Stimulated activated naive CD8-positive, alpha-beta T cell treated with anti-CD3 and anti-CD28 coated beads, Interleukin-15, Interleukin-2, amounts not matched to agents 100 ng/mL and 50 ng/mL, for 24 hours (primary cell): ENCODE data around the gene HIF3A.
A peak's percentile ranks its signal among the peaks of the same experiment; 100 is the strongest.

Source experiments
- H3K27ac Mint-ChIP-seq: one replicate; pipeline ENCODE4 v1.8.0; 2021; ENCODE audit warnings: mild to moderate bottlenecking, mixed read lengths
- H3K27me3 Mint-ChIP-seq: one replicate; pipeline ENCODE4 v1.8.0; 2021; ENCODE audit warnings: mixed read lengths
- H3K36me3 Mint-ChIP-seq: one replicate; pipeline ENCODE4 v1.8.0; 2021; ENCODE audit warnings: low read depth, mixed read lengths
- H3K4me1 Mint-ChIP-seq: one replicate; pipeline ENCODE4 v1.8.0; 2021; ENCODE audit warnings: low read depth, mixed read lengths
- H3K4me3 Mint-ChIP-seq: one replicate; pipeline ENCODE4 v1.8.0; 2021; ENCODE audit warnings: mild to moderate bottlenecking, mixed read lengths
- H3K9me3 Mint-ChIP-seq: one replicate; pipeline ENCODE4 v1.8.0; 2021; ENCODE audit warnings: mixed read lengths

HIF3A gene

DNA sequence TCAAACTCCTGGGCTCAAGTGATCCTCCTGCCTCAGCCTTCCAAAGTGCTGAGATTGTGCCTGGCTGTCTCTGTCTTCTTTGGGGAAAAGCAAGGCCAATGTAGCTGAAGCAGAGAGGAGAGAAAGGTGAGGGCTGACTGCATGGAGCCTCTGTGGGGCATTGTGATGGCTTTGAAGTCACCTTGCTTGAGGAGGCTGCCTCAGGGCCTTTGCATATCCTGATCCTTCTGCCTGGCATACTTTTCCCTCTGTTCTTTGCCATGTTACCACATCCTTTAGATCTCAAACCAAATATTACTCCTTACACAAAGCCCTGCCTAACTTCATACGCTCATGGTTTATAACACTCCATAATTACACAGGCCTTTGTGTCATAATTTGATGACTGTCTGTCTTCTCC is 40.6 kb downstream of the HIF3A start:
- Mint-ChIP-seq H3K27ac (no peak overlapping the region), H3K9me3 (no peaks in the 10 kb centered on the region), H3K36me3 (no peaks in the 10 kb centered on the region), H3K4me1 (no peaks in the 10 kb centered on the region), H3K27me3 (no peaks in the 10 kb centered on the region), H3K4me3 (no peak overlapping the region)

DNA sequence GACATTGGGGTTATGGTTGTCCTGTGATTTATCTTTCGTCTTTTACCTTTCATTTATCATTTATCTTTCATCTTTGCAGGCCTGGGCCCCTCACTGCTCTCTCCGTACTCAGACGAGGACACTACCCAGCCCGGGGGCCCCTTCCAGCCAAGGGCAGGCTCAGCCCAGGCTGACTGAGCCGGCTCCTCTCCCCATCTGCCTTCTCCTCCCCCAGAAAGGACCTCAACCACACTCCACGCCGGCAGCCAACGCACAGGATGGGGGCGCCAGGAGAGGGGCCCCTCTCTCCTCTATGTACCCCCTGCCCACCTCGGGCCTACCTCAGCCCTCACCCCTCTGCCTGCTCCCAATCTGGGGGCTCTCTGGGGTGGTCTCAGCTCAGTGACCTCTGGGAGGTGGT is 42.6 kb downstream of the HIF3A start:
- Mint-ChIP-seq H3K27me3 (no peaks in the 10 kb centered on the region), H3K9me3 (no peaks in the 10 kb centered on the region), H3K27ac (no peak overlapping the region), H3K4me3 (no peak overlapping the region), H3K36me3 (no peaks in the 10 kb centered on the region), H3K4me1 (no peaks in the 10 kb centered on the region)

DNA sequence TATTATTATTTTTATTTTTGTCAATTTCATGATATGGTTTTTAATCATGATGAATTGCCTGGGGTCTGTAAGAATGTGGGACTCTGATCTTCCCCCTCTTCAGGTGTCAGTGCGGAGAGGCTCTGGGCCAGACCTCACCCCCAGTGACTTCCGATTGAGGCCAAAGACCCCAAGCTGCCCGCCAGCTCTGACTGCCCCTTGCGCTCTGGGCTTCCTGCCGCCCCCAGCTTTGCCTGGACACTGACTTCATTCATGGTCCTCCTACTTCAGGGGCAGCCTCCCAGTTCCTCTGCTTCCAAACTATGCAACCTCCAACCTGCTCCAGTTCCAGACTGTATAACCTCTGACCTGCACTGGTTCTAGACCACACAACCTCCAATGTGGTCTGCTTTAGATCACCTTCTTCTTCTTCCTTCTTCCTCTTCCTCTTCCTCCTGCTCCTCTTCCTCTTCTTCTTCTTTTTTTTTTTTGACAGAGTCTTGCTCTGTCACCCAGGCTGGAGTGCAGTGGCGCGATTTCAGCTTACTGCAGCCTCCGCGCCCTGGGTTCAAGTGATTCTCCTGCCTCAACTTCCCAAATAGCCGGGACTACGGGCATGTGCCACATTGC is 43.3 kb downstream of the HIF3A start:
- H3K4me3 Mint-ChIP-seq: no peak overlapping the region
- H3K36me3 Mint-ChIP-seq: no peaks in the 10 kb centered on the region
- H3K4me1 Mint-ChIP-seq: no peaks in the 10 kb centered on the region
- H3K27ac Mint-ChIP-seq: no peak overlapping the region
- no peaks in the 10 kb centered on the region for H3K27me3 Mint-ChIP-seq
- no peaks in the 10 kb centered on the region for H3K9me3 Mint-ChIP-seq

DNA sequence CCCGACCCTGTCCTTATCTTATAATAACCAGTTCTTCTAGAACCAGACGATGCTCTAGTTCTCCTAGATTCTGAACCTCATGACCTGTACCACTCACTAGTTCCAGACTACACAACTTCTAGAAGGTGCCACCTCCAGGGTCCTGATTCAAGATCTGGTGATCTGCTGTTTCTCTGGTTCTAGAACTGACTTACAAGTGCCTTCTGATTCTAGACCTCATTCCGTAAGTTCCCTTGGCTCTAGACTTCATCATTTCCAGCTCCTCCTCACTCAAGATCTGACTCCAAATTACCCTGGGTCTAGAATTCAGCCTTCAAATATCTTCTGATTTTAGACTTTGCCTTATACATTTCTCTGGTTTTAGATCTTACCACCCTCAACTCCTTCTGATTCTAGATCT is 45.1 kb downstream of the HIF3A start:
- H3K4me3 Mint-ChIP-seq: no peak overlapping the region
- no peaks in the 10 kb centered on the region for H3K36me3 Mint-ChIP-seq
- no peaks in the 10 kb centered on the region for H3K9me3 Mint-ChIP-seq
- H3K4me1 Mint-ChIP-seq: peaks cover 10% of the 10 kb centered on the region
- no peak overlapping the region for H3K27ac Mint-ChIP-seq
- no peaks in the 10 kb centered on the region for H3K27me3 Mint-ChIP-seq

GRCh38 chr19:46344363-46344762 is 47.5 kb downstream of the HIF3A start:
- peaks cover 31% of the 10 kb centered on the region for H3K4me1 Mint-ChIP-seq
- no peak overlapping the region for H3K4me3 Mint-ChIP-seq
- H3K36me3 Mint-ChIP-seq: peaks cover 17% of the 10 kb centered on the region
- no peak overlapping the region for H3K27ac Mint-ChIP-seq
- no peaks in the 10 kb centered on the region for H3K9me3 Mint-ChIP-seq
- H3K27me3 Mint-ChIP-seq: no peaks in the 10 kb centered on the region

- Mint-ChIP-seq H3K4me1 (peaks cover 39% of the 10 kb centered on the region), H3K27me3 (no peaks in the 10 kb centered on the region), H3K4me3 (no peak overlapping the region), H3K9me3 (no peaks in the 10 kb centered on the region), H3K27ac (no peak overlapping the region), H3K36me3 (peaks cover 24% of the 10 kb centered on the region)
These were observed 48.3 kb downstream of the HIF3A start for GRCh38 chr19:46345157-46345556.

GRCh38 chr19:46346821-46347571 is 50.2 kb downstream of the HIF3A start, which contains the start of gene PPP5C:
Gene PPP5C, plus strand, starts transcription at chr19:46347087. Its CDS starts 10 bp downstream, at chr19:46347097.
- H3K4me3 Mint-ChIP-seq: peak within 1 kb of the TSS; percentile 94
- no peaks in the 10 kb centered on the region for H3K27me3 Mint-ChIP-seq
- peaks cover 58% of the 10 kb centered on the region for H3K4me1 Mint-ChIP-seq
- peaks cover 27% of the 10 kb centered on the region for H3K36me3 Mint-ChIP-seq
- no peaks in the 10 kb centered on the region for H3K9me3 Mint-ChIP-seq
- peak within 1 kb of the TSS; percentile 93 for H3K27ac Mint-ChIP-seq

DNA sequence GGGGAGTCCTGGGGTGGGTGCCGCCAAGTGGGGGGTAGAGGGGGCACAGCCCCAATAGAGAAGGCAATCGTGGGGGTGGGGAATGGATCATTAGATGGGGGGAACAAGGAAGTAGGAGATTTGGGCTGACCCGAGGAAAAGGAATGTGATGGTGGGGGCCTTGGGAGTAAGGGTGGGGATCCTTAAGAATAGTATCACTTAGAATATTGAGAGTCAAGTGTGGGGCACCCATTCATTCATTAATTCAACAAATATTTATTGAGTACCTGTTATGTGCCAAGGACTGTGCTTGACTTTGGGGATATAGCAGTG is 50.7 kb downstream of the HIF3A start:
- Mint-ChIP-seq H3K9me3 (no peaks in the 10 kb centered on the region), H3K4me1 (peaks cover 60% of the 10 kb centered on the region), H3K4me3 (peak overlapping the region; percentile 94), H3K27ac (peak overlapping the region; percentile 93), H3K27me3 (no peaks in the 10 kb centered on the region), H3K36me3 (peaks cover 30% of the 10 kb centered on the region)

DNA sequence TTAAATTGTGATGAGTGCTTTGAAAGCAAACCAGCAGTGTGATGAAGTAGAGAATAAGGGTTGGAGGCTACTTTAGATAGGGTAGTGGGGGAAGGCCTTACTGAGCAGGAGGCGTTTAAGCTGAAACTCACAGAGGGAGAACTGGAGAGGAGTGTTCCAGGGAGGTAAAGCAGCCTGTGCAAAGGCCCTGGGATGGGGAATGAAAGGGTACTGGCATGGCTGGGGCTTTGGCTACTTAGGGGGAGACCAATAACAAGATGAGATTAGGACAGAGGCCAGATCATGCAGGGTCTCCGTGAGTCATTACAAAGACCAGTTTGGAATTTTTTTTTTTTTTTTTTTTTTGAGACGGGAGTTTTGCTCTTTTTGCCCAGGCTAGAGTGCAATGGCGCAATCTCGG is 51.1 kb downstream of the HIF3A start:
- no peaks in the 10 kb centered on the region for H3K9me3 Mint-ChIP-seq
- H3K27ac Mint-ChIP-seq: peak overlapping the region; percentile 93
- H3K4me3 Mint-ChIP-seq: peak overlapping the region; percentile 94
- H3K4me1 Mint-ChIP-seq: peaks cover 64% of the 10 kb centered on the region
- peaks cover 30% of the 10 kb centered on the region for H3K36me3 Mint-ChIP-seq
- no peaks in the 10 kb centered on the region for H3K27me3 Mint-ChIP-seq

- Mint-ChIP-seq H3K27me3 (no peaks in the 10 kb centered on the region), H3K9me3 (no peaks in the 10 kb centered on the region), H3K4me1 (peaks cover 71% of the 10 kb centered on the region), H3K4me3 (peak overlapping the region; percentile 94), H3K36me3 (peaks cover 39% of the 10 kb centered on the region), H3K27ac (peak overlapping the region; percentile 90)
These were observed 52.6 kb downstream of the HIF3A start for GRCh38 chr19:46349311-46349993.

DNA sequence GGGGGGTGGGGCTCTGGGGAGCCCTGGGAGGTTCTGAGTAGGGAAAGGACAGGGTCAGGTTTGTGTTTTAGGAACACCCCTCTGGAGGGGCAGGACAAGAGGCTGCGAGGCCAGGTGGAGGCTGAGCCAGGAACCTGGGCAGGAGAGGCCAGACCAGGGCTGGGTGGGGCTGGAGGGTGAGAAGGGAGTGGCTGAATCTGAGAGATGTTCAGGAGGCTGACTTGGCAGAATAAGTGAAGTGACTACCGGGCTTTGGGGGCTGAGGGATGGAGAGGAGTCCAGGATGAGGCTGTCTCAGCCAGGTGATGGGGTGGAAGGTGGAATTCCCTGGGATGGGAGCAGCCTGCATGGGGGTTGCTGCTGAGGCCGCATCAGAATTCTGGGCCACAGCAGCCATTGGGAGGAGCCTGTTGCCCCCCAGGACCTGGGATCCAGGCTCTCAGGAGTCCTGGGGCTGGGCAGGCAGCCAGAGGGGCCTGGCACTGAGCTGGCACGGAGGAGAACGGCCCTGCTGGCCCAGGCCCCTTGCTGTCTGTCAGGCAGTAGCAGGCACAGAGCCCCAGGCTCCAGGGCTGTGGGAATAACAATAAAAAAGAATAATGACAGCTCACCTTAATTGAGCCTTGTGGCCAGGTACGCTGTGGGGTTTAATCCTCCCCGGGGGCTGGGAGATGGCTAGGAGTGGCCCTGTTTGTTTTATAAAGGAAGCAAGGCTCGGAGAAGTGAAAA is 53.4 kb downstream of the HIF3A start:
- Mint-ChIP-seq H3K27me3 (no peaks in the 10 kb centered on the region), H3K4me1 (peaks cover 78% of the 10 kb centered on the region), H3K27ac (peak overlapping the region; percentile 90), H3K4me3 (peak overlapping the region; percentile 94), H3K36me3 (peaks cover 46% of the 10 kb centered on the region), H3K9me3 (no peaks in the 10 kb centered on the region)

- Mint-ChIP-seq H3K27ac (peak overlapping the region; percentile 90), H3K27me3 (no peaks in the 10 kb centered on the region), H3K36me3 (peaks cover 52% of the 10 kb centered on the region), H3K4me1 (peaks cover 80% of the 10 kb centered on the region), H3K9me3 (no peaks in the 10 kb centered on the region), H3K4me3 (peak overlapping the region; percentile 94)
These were observed 53.9 kb downstream of the HIF3A start for GRCh38 chr19:46350758-46351159.

- Mint-ChIP-seq H3K4me3 (peak overlapping the region; percentile 94), H3K4me1 (peaks cover 83% of the 10 kb centered on the region), H3K27me3 (no peaks in the 10 kb centered on the region), H3K36me3 (peaks cover 56% of the 10 kb centered on the region), H3K27ac (peak overlapping the region; percentile 93), H3K9me3 (no peaks in the 10 kb centered on the region)
These were observed 54.6 kb downstream of the HIF3A start for GRCh38 chr19:46351241-46352041.

DNA sequence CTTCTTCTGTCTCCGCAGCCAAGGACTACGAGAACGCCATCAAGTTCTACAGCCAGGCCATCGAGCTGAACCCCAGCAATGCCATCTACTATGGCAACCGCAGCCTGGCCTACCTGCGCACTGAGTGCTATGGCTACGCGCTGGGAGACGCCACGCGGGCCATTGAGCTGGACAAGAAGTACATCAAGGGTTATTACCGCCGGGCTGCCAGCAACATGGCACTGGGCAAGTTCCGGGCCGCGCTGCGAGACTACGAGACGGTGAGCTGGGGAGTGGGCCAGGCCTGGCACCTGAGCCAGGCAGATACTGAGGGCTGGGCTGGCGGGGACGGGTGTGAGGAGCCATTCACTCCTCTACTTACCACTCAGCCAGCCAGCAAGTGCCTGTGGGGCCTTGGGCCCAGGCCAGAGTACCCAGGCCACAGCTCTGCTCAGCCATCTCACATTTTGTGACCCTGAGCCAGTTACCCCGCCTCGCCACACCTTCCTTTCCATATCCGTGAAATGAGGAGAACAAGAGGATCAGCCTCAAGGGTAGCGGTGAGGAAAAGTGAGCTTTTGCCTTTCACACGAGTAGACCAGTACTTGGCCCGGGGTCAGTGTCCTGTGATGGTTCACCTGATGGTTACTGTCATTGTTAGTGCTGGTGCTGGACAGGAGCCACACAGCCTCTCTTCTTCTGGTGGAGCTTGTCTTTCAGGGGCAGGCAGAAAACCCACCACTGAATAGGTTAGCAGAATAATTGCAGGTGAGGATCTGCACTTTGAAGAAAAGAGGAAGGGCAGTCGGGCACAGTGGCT is 57.1 kb downstream of the HIF3A start:
- no peaks in the 10 kb centered on the region for H3K27me3 Mint-ChIP-seq
- H3K9me3 Mint-ChIP-seq: no peaks in the 10 kb centered on the region
- no peak overlapping the region for H3K4me3 Mint-ChIP-seq
- peaks cover 67% of the 10 kb centered on the region for H3K36me3 Mint-ChIP-seq
- no peak overlapping the region for H3K27ac Mint-ChIP-seq
- peaks cover 71% of the 10 kb centered on the region for H3K4me1 Mint-ChIP-seq
